ENCODE measurements around the gene SNCA.

Gene SNCA

DNA sequence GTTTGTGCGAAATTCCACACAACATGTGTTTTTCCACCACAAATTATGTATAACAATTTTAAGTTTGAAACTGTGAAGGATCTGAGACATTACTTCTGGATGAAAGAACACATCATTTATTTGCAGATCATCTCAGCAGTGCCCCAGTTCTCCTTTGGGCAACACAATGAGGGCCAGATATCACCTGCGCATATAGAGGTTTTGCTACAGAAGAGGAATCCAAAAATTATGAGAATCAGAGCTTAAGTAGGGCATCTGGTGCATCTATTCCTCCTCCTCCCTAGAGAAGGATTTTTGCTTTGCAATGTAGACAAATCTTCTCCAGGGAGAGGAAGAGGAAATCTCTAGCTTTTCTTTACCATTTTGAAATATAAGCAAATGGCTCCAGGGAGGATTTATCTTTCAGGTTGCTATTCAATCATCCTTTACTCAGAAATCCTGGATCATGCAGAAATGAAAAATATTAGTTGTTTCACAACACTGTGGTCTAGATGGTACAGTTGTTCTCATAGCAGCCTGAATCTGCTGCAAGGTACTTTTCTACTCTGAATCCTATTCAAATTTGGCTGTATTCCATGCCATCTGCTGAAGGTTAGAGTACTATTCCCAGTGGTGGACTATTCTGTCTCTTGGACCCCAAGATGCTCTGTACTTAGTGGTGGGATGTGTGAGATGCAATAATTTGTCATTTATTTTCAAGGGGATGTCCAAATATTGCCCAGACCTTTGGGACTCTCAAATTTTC, 132.1 kb downstream of the SNCA start:
- DNase-seq (ENCODE audit: low spot score): no peak

DNA sequence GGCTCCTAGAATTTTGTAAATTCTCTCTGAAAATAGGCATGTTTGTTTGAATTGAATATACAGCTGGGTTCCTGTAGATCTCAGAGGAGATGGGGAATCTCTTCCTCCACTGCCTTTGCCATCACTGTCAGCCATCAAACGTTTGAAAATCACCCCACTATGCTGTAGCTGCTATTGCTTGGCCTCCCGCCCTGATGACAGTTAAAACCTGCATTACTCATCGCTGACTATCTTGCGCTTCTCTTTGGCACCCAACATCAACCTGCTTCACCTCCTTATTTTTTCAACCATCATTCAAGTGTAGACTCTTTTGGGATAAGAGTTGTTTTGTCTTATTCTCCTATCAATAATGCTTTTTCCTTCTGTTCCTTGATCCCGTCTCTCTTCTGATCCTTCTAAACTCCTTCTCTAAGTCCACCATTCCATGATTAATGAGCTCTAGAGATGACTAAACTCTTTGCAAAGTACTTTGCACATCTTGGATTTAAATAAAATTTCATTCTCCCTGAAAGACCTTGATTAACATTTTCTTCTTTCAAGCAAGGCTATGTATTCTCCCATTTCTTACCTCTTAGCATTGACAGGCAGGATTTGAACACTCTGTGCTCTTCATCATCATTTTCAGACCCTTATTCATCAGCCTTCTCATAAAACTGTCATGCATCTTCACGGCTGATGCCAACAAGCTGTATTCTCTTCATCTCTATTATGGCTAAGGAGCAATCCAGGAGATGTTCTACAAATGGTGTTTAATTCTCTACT, 133.0 kb downstream of the SNCA start:
- no peak for DNase-seq (ENCODE audit: low spot score)

DNA sequence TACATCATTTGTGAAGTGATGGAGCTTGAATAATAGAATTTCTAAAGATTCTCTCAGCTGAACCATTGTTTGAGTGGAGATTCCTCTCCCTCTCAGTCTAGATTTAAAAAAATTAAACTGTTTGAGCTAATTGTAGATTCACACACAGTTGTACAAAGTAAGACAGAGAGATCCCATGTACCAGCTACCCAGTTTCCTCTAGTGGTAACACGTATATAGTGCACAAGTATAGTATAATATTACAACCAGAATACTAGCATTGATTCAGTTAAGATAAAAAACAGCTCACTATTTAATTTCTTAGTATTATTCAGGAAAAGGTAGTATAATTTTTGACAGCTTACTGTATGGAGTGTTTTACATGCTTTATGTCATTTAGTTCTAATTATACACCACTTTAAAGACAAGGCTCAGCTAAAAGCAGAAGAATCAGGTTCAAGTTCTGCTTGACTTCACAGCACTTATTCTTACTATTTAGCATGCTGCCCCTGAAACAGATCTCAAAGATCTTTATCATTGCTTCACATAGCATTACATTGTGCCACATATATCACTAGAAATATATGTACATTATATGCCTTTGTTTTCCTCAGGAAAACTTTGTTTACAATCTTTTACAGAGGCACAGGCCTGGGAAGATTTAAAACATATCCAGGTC, 136.1 kb downstream of the SNCA start:
- DNase-seq (ENCODE audit: low spot score): no peak

DNA sequence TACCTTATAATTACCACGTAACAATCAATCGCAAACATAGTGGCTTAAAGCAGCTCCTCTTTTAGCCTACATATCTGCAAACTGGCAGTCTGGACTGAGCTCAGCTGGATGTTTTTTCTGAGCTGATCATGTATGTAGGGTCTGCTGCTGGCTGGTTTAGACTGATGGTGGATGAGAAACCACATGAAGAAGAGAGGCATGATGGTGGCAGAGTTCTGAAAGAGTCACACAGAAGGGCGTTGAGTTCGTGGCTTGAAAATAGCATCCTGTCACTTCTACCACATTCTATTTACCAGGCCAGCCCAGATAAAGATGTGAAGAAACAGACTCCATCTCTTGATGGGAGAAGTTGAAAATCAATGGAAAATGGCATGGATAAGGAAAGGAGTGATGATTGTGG, 151.3 kb downstream of the SNCA start:
- no peak for DNase-seq (ENCODE audit: low spot score)

DNA sequence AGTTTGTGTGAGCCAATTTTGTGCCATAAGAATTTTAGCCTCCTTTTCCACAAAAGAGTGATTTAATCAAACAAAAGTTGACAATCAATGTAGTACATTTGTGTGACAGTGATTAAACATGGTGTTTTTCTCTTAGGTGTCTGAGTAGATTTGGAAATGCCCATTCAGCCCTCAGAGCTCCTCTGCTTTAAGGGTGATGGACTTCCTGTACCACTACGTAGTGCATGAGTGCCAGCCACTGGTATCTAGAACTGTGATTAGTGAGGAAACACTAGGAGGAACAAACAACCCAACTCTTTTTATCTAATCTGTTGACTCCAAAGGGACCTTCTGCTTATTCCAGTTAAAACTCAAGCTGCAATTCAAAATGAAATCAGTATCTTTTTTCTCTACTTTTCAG, 151.7 kb downstream of the SNCA start:
- DNase-seq (ENCODE audit: low spot score): no peak

DNA sequence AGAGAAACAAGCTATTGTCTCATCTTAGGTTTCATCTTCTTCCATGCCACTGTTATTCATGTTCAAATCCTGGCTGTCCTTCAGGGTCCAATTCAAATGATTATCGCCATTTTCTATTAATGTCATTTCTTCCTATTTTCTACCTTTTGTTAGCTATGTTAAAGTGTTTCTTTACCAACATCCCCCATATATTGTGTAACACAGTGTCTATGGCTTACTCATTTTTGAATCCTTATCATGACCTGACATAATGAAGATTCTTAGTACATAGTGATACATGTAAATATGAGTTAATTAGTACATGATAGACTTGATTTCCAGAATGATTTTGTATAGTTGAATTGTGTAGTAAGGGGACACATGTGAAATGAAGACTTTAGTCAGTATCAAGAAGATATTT, 152.4 kb downstream of the SNCA start:
- DNase-seq (ENCODE audit: low spot score): no peak

DNA sequence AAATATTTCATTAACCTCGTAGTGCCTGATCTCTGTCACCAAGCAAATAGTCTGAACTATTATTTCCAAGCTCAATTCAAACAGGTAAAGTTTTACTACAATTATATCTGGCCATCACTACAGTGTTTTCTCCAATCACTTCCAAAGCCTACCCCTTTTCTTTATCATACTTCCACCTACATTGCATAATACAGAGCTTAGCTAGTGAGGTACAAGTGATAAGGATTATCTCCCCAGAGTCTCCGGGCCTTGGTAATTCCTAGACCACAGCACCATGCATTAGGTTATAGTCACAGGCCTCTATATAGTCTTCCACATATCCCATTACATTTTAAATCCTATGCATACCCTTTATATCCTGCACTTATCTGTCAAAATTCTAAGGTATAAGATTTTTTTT, 154.2 kb downstream of the SNCA start:
- DNase-seq (ENCODE audit: low spot score): no peak

DNA sequence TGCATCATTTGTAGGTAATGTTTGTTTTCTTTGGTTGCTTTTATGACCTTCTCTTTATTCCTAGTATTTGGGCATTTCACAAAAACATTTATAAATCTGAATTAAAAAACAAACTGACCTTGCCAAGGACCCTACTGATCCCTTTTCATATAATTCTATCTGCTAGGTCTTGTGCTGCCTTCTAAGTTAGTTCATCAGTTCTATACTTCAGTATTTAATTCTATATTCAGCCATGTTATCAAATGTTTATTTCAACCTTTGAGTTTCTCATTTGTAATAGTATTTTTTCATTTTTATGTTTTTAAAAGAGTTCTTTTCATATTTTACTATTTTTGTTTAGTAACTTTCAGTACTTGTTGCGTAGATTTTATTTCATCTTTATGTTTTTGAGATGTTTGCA, 155.3 kb downstream of the SNCA start:
- DNase-seq (ENCODE audit: low spot score): no peak

DNA sequence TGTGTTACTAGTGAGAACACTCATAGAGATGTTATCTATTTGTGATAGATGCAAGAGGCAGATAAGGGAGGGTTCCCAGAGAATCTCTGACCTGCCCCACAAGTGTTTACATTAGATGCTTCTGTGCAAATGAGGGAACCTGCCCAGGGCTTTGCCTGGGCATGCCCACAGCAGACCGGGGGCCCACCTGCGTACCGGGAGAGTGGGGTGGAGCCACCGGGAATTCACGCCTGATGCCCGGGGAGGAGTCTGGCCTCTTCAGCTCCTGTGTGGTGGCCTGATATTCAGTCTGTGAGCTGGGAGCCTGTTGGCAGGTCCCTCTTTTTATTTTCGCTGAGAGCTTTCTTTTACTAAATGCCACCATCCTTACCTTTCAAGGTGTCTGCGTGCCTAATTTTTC, 155.7 kb downstream of the SNCA start:
- no peak for DNase-seq (ENCODE audit: low spot score)

DNA sequence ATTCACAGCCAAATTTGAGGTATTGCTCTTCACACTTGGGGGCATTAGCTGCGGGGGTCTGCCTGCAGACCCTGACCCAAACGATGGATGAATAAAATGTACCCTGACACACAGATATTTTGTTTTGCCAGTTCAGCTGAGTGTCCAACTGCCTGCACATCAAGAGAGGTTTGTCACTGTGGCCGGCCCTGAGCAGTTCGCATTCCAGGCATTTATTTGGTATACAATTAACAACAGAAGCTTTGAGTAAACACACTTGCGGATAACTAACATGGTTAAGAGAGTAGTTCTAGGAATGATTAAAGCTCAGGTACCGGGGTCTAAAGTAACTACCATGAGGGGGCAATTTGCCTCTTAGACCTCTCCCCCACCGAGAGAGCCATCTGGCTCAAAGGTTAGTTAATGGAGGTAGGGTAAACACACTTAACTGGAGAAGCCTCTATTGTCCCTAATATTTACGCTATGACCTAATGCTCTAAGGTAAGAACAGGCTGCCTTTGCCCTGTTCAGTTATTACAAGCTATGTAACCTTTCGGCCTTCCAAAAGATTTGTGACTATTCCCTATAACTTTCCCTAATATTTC, 162.0 kb downstream of the SNCA start:
- no peak for DNase-seq (ENCODE audit: low spot score)

All from germinal center (tissue), 1 donor.